HepG2 (cell line): Measurements from ENCODE around the gene RASIP1. TPM values are rescaled to one million over a fixed set of nuclear protein-coding genes. Genes with fewer than 3 reads are reported as not detected.

ENCODE experiments used
- ATAC-seq: fragments of 200-7000 bp; cut with Tn5 transposase; 3 replicates; pipeline ENCODE4 v1.9.1; 2020; ENCODE audit warnings: mild to moderate bottlenecking, moderate library complexity
- BruUV-seq: library from RNA; stranded (reverse); fragments of 400-500 nt; replicated peaks from 2 replicates; lab custom pipeline; 2021; lab: Mats Ljungman, UMichigan
- CTCF ChIA-PET: fragments of 300-600 bp; formaldehyde crosslinking; extraction: SDS; loops from one replicate; lab custom pipeline; 2021; ENCODE audit warnings: low total read pairs, inconsistent platforms, low intra/inter-chr PET ratio; lab: Yijun Ruan, JAX
- POLR2A ChIA-PET: fragments of 350-600 bp; sonication (Branson Sonifier 250); formaldehyde crosslinking; loops from one replicate; lab custom pipeline; 2020; ENCODE audit warnings: antibody characterized with exemption, inconsistent platforms; lab: Yijun Ruan, JAX
- DNase-seq: peaks from one replicate; pipeline ENCODE4 v3.0.0-alpha.2; 2015; ENCODE audit warnings: low spot score
- FAIRE-seq: peaks from 3 replicates; lab custom pipeline; 2011; peaks lifted over from hg19 to GRCh38; lab: Jason Lieb, UNC
- H2AFZ ChIP-seq: one replicate; pipeline ENCODE4 v1.6.1; 2011; ENCODE audit warnings: low read length, inconsistent platforms
- H3K27ac ChIP-seq: fragments of 300-600 bp; 3 replicates; pipeline ENCODE4 v1.8.0; 2011; ENCODE audit warnings: mixed run types, mild to moderate bottlenecking, mixed read lengths, low read length, inconsistent platforms; ENCODE audit not compliant: insufficient read depth; ENCODE audit errors: extremely low read length
- H3K27me3 ChIP-seq, 2 experiments: fragments of 200-600 bp in 1 of 2; 2 replicates in 1 of 2; 3 replicates in 1 of 2; pipeline versions ENCODE4 v1.6.0 to v1.8.0; 2011; ENCODE audit warnings: low read length in 2 of 2, mild to moderate bottlenecking in 2 of 2, moderate library complexity in 2 of 2, inconsistent platforms in 1 of 2; ENCODE audit not compliant: insufficient read depth in 2 of 2, control insufficient read depth in 1 of 2
- H3K36me3 ChIP-seq, 2 experiments: fragments of 200-600 bp in 1 of 2; replicated peaks in 1 of 2; 2 replicates in 1 of 2; 3 replicates in 1 of 2; pipeline versions ENCODE4 v1.5.1 to v1.8.0; 2011; ENCODE audit warnings: low read length in 2 of 2, inconsistent platforms in 1 of 2; ENCODE audit not compliant: insufficient read depth in 2 of 2, control insufficient read depth in 1 of 2
- H3K4me1 ChIP-seq: 2 replicates; pipeline ENCODE4 v1.5.1; 2012; ENCODE audit warnings: low read length, inconsistent platforms; ENCODE audit not compliant: insufficient read depth
- H3K4me2 ChIP-seq: 2 replicates; pipeline ENCODE4 v1.6.0; 2011; ENCODE audit warnings: low read depth, low read length, inconsistent platforms
- H3K4me3 ChIP-seq, 3 experiments: fragments of 200-600 bp in 1 of 3; sonication (generic), shearing (Covaris generic) in 1 of 3; replicated peaks in 1 of 3; 2 replicates each; pipeline ENCODE4 v1.5.1; 2011 to 2016; ENCODE audit warnings: low read length in 3 of 3, inconsistent platforms in 2 of 3, low read depth in 2 of 3, mild to moderate bottlenecking in 2 of 3, control low read depth in 1 of 3, mixed read lengths in 1 of 3; ENCODE audit not compliant: insufficient read depth in 1 of 3
- H3K79me2 ChIP-seq: one replicate; pipeline ENCODE4 v1.6.1; 2011; ENCODE audit warnings: low read length, inconsistent platforms; ENCODE audit not compliant: insufficient read depth
- H3K9ac ChIP-seq: 2 replicates; pipeline ENCODE4 v1.6.0; 2011; ENCODE audit warnings: mild to moderate bottlenecking, low read depth, low read length, inconsistent platforms; ENCODE audit not compliant: insufficient read depth
- H3K9me3 ChIP-seq: 2 replicates; pipeline ENCODE4 v1.5.1; 2012; ENCODE audit warnings: mild to moderate bottlenecking, low read length
- H4K20me1 ChIP-seq: 2 replicates; pipeline ENCODE4 v1.6.0; 2011; ENCODE audit warnings: inconsistent platforms, mild to moderate bottlenecking, low read length, moderate library complexity; ENCODE audit not compliant: insufficient read depth
- HDAC6 ChIP-seq: fragments of 200-600 bp; sonication (generic); IDR thresholded peaks from 2 replicates; pipeline ENCODE4 v1.7.0; 2017; ENCODE audit warnings: mild to moderate bottlenecking, antibody characterized with exemption, low read length, low read depth
- HMG20A ChIP-seq: IDR thresholded peaks from 2 replicates; pipeline ENCODE4 v1.6.1; 2016; ENCODE audit warnings: borderline replicate concordance
- HNRNPK ChIP-seq: fragments of 200-400 bp; formaldehyde crosslinking; IDR thresholded peaks from 2 replicates; pipeline ENCODE4 v1.6.1; 2018; ENCODE audit warnings: low read length, low read depth, moderate library complexity, mild to moderate bottlenecking; ENCODE audit not compliant: poor library complexity, severe bottlenecking
- NR3C1 ChIP-seq: sonication (generic); formaldehyde crosslinking; IDR thresholded peaks from 2 replicates; pipeline ENCODE4 v1.4.0; 2020; ENCODE audit warnings: missing genetic modification reagents
- RAD51 ChIP-seq: fragments of 450-650 bp; IDR thresholded peaks from 2 replicates; pipeline ENCODE4 v1.6.1; 2016; ENCODE audit warnings: borderline replicate concordance
- RXRB ChIP-seq: IDR thresholded peaks from 2 replicates; pipeline ENCODE4 v1.6.1; 2016; ENCODE audit warnings: borderline replicate concordance, missing genetic modification reagents, missing compliant biosample characterization
- SAFB2 ChIP-seq: sonication (generic); formaldehyde crosslinking; IDR thresholded peaks from 2 replicates; pipeline ENCODE4 v1.5.1; 2020; ENCODE audit warnings: missing genetic modification reagents, low read depth, mild to moderate bottlenecking, borderline replicate concordance
- THAP11 ChIP-seq: IDR thresholded peaks from 2 replicates; pipeline ENCODE4 v1.6.1; 2016; ENCODE audit warnings: missing biosample characterization, missing genetic modification reagents
- THYN1 ChIP-seq: sonication (generic); formaldehyde crosslinking; IDR thresholded peaks from 2 replicates; pipeline ENCODE4 v1.8.1; 2023; ENCODE audit warnings: low read depth, mild to moderate bottlenecking, moderate library complexity, missing genetic modification reagents, borderline replicate concordance
- ZEB1 ChIP-seq: IDR thresholded peaks from 2 replicates; pipeline ENCODE4 v1.6.1; 2012; ENCODE audit warnings: mild to moderate bottlenecking, low read depth, inconsistent platforms; ENCODE audit not compliant: insufficient replicate concordance
- ZGPAT ChIP-seq: IDR thresholded peaks from 2 replicates; pipeline ENCODE4 v1.6.1; 2016; ENCODE audit warnings: mild to moderate bottlenecking
- ZNF17 ChIP-seq: sonication (generic); formaldehyde crosslinking; IDR thresholded peaks from 2 replicates; pipeline ENCODE4 v1.5.0; 2020; ENCODE audit warnings: mild to moderate bottlenecking, missing genetic modification reagents
- ZNF224 ChIP-seq: sonication (generic); formaldehyde crosslinking; IDR thresholded peaks from 2 replicates; pipeline ENCODE4 v1.5.0; 2020; ENCODE audit warnings: mild to moderate bottlenecking, missing genetic modification reagents
- ZNF484 ChIP-seq: sonication (generic); formaldehyde crosslinking; IDR thresholded peaks from 2 replicates; pipeline ENCODE4 v1.5.1; 2020; ENCODE audit warnings: mild to moderate bottlenecking, low read depth, missing genetic modification reagents, borderline replicate concordance
- ZNF547 ChIP-seq: sonication (generic); formaldehyde crosslinking; IDR thresholded peaks from 2 replicates; pipeline ENCODE4 v1.5.1; 2020; ENCODE audit warnings: mild to moderate bottlenecking, missing genetic modification reagents
- ZNF558 ChIP-seq: sonication (generic); formaldehyde crosslinking; IDR thresholded peaks from 2 replicates; pipeline ENCODE4 v1.9.0; 2022; ENCODE audit warnings: mild to moderate bottlenecking, missing genetic modification reagents, borderline replicate concordance
- ZNF562 ChIP-seq: sonication (generic); formaldehyde crosslinking; IDR thresholded peaks from 2 replicates; pipeline ENCODE4 v1.8.0; 2022; ENCODE audit warnings: missing genetic modification reagents, borderline replicate concordance
- ZNF597 ChIP-seq: sonication (generic); formaldehyde crosslinking; IDR thresholded peaks from 2 replicates; pipeline ENCODE4 v1.5.0; 2020; ENCODE audit warnings: missing genetic modification reagents
- ZSCAN22 ChIP-seq: sonication (generic); formaldehyde crosslinking; IDR thresholded peaks from 2 replicates; pipeline ENCODE4 v1.4.0; 2020; ENCODE audit warnings: mild to moderate bottlenecking, missing genetic modification reagents
- WGBS: methylation state at CpG from one replicate; pipeline ENCODE4 v1.1.6; 2017; ENCODE audit warnings: low lambda C conversion rate; 5-methylcytosine and 5-hydroxymethylcytosine counted together
- in situ Hi-C: cut with HindIII; loops from 2 replicates; pipeline ENCODE4 v1.10.0; 2017; ENCODE audit warnings: low pct_unique_long_range_greater_than_20kb; ENCODE audit not compliant: extremely low pct_ligation_motif_present
- intact Hi-C: fragments of 100-400 bp; cut with micrococcal nuclease; formaldehyde crosslinking; loops from one replicate; pipeline ENCODE4 v1.10.0; 2022; ENCODE audit not compliant: unreplicated experiment
- polyA plus RNA-seq, 8 experiments: library from polyadenylated mRNA; depleted of rRNA in 3 of 8; stranded (reverse) in 7 of 8; unstranded in 1 of 8; fragments of >200 nt; fragmentation: Illumina TruSeq in 4 of 8; extraction: Trizol in 4 of 8; gene quantifications; 2 replicates each; pipeline versions ENCODE4 v1.2.1 to v1.2.3, GENCODE V29; 2011 to 2016; ENCODE audit warnings: low read depth in 4 of 8, missing spikeins in 1 of 8, mixed read lengths in 1 of 8; ENCODE audit not compliant: insufficient read depth in 1 of 8
- total RNA-seq, 5 experiments: library from RNA; depleted of rRNA; stranded (reverse); fragments of >200 nt; fragmentation: Illumina TruSeq; extraction: Trizol; gene quantifications; 2 replicates each; pipeline ENCODE4 v1.2.3, GENCODE V29; 2016; ENCODE audit warnings: low read depth in 1 of 5
- TF ChIP-seq, protein P1 (sequence below): sonication (generic); formaldehyde crosslinking; IDR thresholded peaks from 2 replicates; pipeline ENCODE4 v1.5.0; 2020; ENCODE audit warnings: missing genetic modification reagents
- TF ChIP-seq, protein P2 (sequence below): sonication (generic); formaldehyde crosslinking; IDR thresholded peaks from 2 replicates; pipeline ENCODE4 v1.4.0; 2020; ENCODE audit warnings: mild to moderate bottlenecking, low read depth, missing genetic modification reagents

The RASIP1 gene
- total and polyA plus RNA-seq, 2 of the 13 experiments (the other 11 are each of a cell fraction or from before 2014, with no cell fraction given): 0.44 to 0.58 TPM

DNA sequence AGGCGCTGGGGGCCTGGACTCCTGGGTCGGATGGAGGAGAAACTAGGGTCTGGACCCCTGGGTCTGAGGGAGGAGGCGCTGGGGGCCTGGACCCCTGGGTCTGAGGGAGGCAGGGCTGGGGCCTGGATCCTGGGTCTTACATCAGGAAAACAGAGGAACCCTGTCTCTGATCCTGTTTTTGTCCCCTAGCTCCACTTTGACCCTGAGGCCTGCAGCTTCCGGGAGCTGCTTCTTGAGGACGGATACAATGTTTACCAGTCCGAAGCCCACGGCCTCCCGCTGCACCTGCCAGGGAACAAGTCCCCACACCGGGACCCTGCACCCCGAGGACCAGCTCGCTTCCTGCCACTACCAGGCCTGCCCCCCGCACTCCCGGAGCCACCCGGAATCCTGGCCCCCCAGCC, 17.3 kb upstream of the RASIP1 start:
- in situ Hi-C loops (no loop called here), intact Hi-C loops (no loop called here)
- H3K4me3 ChIP-seq: no peak overlapping the region
- no peaks in the 10 kb centered on the region for H3K9me3 ChIP-seq
- BruUV-seq: no TSS peak
- H3K36me3 ChIP-seq: no peaks in the 10 kb centered on the region
- ATAC-seq (peak; percentile 39), FAIRE-seq (no peak), DNase-seq (peak; percentile 38)
- ChIA-PET CTCF (no interaction called here), POLR2A (interaction anchor here (0.9 to 3.8 kb wide), 4 partner anchors 9 to 16 kb away, joined by 3 to 30 read pairs (median 4); no protein-coding TSS in a partner anchor)
- no peak overlapping the region for H3K9ac ChIP-seq
- peak overlapping the region; percentile 50 for H3K27ac ChIP-seq
- peak overlapping the region; percentile 41; the same call in 1 of the 2 replicates for H3K4me2 ChIP-seq
- H3K27me3 ChIP-seq: no peaks in the 10 kb centered on the region
- no peaks in the 10 kb centered on the region for H3K79me2 ChIP-seq
- no peaks in the 10 kb centered on the region for H4K20me1 ChIP-seq
- peaks cover 73% of the 10 kb centered on the region for H3K4me1 ChIP-seq
- 80% methylated on average over 3 of the region's 14 CpGs for WGBS
- no peak overlapping the region for H2AFZ ChIP-seq
- TF ChIP-seq THYN1 (CRISPR knock-in tag): no peak
- peak; percentile 67 for TF ChIP-seq RXRB (CRISPR knock-in tag)
- TF ChIP-seq ZNF224: no peak
- peak; percentile 63 for TF ChIP-seq THAP11 (CRISPR knock-in tag)
- TF ChIP-seq RAD51: no peak
- TF ChIP-seq ZNF17 (CRISPR knock-in tag): no peak
- TF ChIP-seq ZNF547 (CRISPR knock-in tag): no peak
- TF ChIP-seq ZEB1: no peak
- no peak for TF ChIP-seq ZNF558
- TF ChIP-seq HDAC6: no peak
- no peak for TF ChIP-seq ZNF597
- no peak for TF ChIP-seq ZNF484 (CRISPR knock-in tag)
- TF ChIP-seq ZNF562 (CRISPR knock-in tag): no peak
- TF ChIP-seq NR3C1: no peak
- TF ChIP-seq, protein P1, sequence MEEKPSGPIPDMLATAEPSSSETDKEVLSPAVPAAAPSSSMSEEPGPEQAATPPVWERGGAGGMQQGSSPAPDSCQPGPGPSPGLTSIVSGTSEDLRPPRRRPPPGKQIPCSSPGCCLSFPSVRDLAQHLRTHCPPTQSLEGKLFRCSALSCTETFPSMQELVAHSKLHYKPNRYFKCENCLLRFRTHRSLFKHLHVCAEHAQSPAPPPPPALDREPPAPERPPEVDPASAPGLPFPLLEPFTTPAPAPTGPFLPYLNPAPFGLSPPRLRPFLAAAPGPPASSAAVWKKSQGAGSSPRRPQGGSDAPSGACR (CRISPR knock-in tag): no peak
- TF ChIP-seq, protein P2, sequence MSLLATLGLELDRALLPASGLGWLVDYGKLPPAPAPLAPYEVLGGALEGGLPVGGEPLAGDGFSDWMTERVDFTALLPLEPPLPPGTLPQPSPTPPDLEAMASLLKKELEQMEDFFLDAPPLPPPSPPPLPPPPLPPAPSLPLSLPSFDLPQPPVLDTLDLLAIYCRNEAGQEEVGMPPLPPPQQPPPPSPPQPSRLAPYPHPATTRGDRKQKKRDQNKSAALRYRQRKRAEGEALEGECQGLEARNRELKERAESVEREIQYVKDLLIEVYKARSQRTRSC (CRISPR knock-in tag): no peak
- peak; percentile 99 for TF ChIP-seq ZSCAN22 (CRISPR knock-in tag)
- no peak for TF ChIP-seq HNRNPK
- TF ChIP-seq ZGPAT (CRISPR knock-in tag): peak; percentile 51; the same call in 1 of the 2 replicates
- TF ChIP-seq HMG20A (CRISPR knock-in tag): no peak
- TF ChIP-seq SAFB2 (CRISPR knock-in tag): no peak
